Measurements from ENCODE around the gene GABARAPL1. TPM values are rescaled to one million over a fixed set of nuclear protein-coding genes. Genes with fewer than 3 reads are reported as not detected.
A peak's percentile ranks its signal among the peaks of the same experiment; 100 is the strongest.

Gene GABARAPL1
- total and polyA plus RNA-seq, 10 of the 15 experiments (the other 5 are each of a cell fraction or from before 2014, with no cell fraction given), result 0.42 to 3.7 (median 1.4) TPM

- ATAC-seq, result peak; percentile 95
- Histone ChIP-seq H3K79me2 (ENCODE audit: control insufficient read depth, insufficient read depth, low read length) (no peaks in the 10 kb centered on the region), H3K4me1 (ENCODE audit: control insufficient read depth, insufficient read depth, low read length) (peaks cover 10% of the 10 kb centered on the region), H4K20me1 (ENCODE audit: control insufficient read depth, insufficient read depth) (no peaks in the 10 kb centered on the region), H3K27ac (ENCODE audit: control insufficient read depth, insufficient read depth) (0 out of 2 replicates have a peak overlapping the region, but pooled peaks have one; percentile 1), H2AFZ (ENCODE audit: control insufficient read depth, low read depth, low read length) (no peak overlapping the region), H3K4me3 (no peak overlapping the region), H3K36me3 (ENCODE audit: control insufficient read depth in 2 of 2, insufficient read depth in 2 of 2, low read length in 1 of 2) (no peaks in the 10 kb centered on the region), H3K4me2 (ENCODE audit: control insufficient read depth, insufficient read depth) (peak overlapping the region; percentile 73), H3K9ac (ENCODE audit: control insufficient read depth, insufficient read depth, low read length) (no peak overlapping the region), H3K27me3 (replicated peaks in 1 of 2; ENCODE audit: control insufficient read depth in 2 of 2, insufficient read depth in 2 of 2, low read length in 1 of 2) (no peaks in the 10 kb centered on the region; a peak in 1 of 4 replicates), H3K9me3 (replicated peaks; ENCODE audit: control insufficient read depth, insufficient read depth, low read length) (no peaks in the 10 kb centered on the region)
- in situ Hi-C loops (cut with MboI), result no loop called here
- intact Hi-C loops (cut with micrococcal nuclease; ENCODE audit: unreplicated experiment), result loop anchor here (5.0 kb wide), 1 partner anchor 258 kb away; no protein-coding TSS in a partner anchor
- RAD21 ChIA-PET (ENCODE audit: unreplicated experiment), result interaction anchor here (1.4 kb wide), 1 partner anchor 123 kb away, joined by 7 read pairs; no protein-coding TSS in a partner anchor
- SMC1A ChIA-PET (ENCODE audit: uncharacterized antibody, unreplicated experiment), result interaction anchor here (0.6 to 1.7 kb wide), 5 partner anchors 42 to 272 kb away, joined by 3 to 4 read pairs (median 3); no protein-coding TSS in a partner anchor
- CTCF ChIA-PET, result interaction anchor here (1.1 to 2.2 kb wide), 2 partner anchors 8 to 79 kb away, joined by 3 to 9 read pairs; no protein-coding TSS in a partner anchor
- DNase-seq (ENCODE audit: low read depth, low spot score), result peak; percentile 58
- FAIRE-seq, result peak; percentile 86
- POLR2A ChIA-PET, result no interaction called here
- BruUV-seq (replicated peaks), result no TSS peak
- 6% methylated on average over 11 of the region's 11 CpGs for whole genome bisulfite sequencing (ENCODE audit: insufficient coverage, insufficient replicate concordance, low lambda C conversion rate, missing lambda C conversion rate)
- TF ChIP-seq MYB (IDR thresholded peaks at IDR 0.05; ENCODE audit: borderline replicate concordance, low read depth, low read length) (no peak), ATF7 (IDR thresholded peaks at IDR 0.05; ENCODE audit: low read depth) (no peak; the same call in 1 of the 2 replicates), SP1 (IDR thresholded peaks at IDR 0.05; ENCODE audit: low read depth, low read length) (no peak), NFIC (IDR thresholded peaks at IDR 0.05; ENCODE audit: low read depth, low read length) (peak; percentile 94), IRF4 (IDR thresholded peaks at IDR 0.05; ENCODE audit: low read depth, low read length) (peak; percentile 57; the same call in 1 of the 2 replicates), NR2F1 (conservative IDR thresholded peaks at IDR 0.05) (no peak; the same call in 1 of the 2 replicates), ASH2L (IDR thresholded peaks at IDR 0.05; ENCODE audit: borderline replicate concordance, low read depth) (no peak), ZNF217 (IDR thresholded peaks at IDR 0.05) (no peak), SMC3 (IDR thresholded peaks at IDR 0.05; ENCODE audit: borderline replicate concordance, low read length) (0 out of 2 replicates have a peak, but pooled peaks have one; percentile 14), IKZF2 (IDR thresholded peaks at IDR 0.05) (peak; percentile 32 to 64; a peak in 3 of 4 replicates), FOXM1 (IDR thresholded peaks at IDR 0.05; ENCODE audit: low read depth, low read length) (peak; percentile 88; the same call in 1 of the 2 replicates), ETV6 (conservative IDR thresholded peaks at IDR 0.05 in 1 of 2, IDR thresholded peaks at IDR 0.05 in 1 of 2; ENCODE audit: borderline replicate concordance in 1 of 2, low read depth in 1 of 2) (peak in 1 of 2 experiments; percentile 94; a peak in 2 of 4 replicates), MTA2 (IDR thresholded peaks at IDR 0.05; ENCODE audit: low read depth) (peak; percentile 55; the same call in 1 of the 2 replicates), RAD21 (IDR thresholded peaks at IDR 0.05; ENCODE audit: insufficient read depth, low read depth, low read length) (peak; percentile 31; the same call in 1 of the 2 replicates), POLR2AphosphoS2 (IDR thresholded peaks at IDR 0.05; ENCODE audit: low read depth, low read length) (no peak)
- TF ChIP-seq, protein P1, sequence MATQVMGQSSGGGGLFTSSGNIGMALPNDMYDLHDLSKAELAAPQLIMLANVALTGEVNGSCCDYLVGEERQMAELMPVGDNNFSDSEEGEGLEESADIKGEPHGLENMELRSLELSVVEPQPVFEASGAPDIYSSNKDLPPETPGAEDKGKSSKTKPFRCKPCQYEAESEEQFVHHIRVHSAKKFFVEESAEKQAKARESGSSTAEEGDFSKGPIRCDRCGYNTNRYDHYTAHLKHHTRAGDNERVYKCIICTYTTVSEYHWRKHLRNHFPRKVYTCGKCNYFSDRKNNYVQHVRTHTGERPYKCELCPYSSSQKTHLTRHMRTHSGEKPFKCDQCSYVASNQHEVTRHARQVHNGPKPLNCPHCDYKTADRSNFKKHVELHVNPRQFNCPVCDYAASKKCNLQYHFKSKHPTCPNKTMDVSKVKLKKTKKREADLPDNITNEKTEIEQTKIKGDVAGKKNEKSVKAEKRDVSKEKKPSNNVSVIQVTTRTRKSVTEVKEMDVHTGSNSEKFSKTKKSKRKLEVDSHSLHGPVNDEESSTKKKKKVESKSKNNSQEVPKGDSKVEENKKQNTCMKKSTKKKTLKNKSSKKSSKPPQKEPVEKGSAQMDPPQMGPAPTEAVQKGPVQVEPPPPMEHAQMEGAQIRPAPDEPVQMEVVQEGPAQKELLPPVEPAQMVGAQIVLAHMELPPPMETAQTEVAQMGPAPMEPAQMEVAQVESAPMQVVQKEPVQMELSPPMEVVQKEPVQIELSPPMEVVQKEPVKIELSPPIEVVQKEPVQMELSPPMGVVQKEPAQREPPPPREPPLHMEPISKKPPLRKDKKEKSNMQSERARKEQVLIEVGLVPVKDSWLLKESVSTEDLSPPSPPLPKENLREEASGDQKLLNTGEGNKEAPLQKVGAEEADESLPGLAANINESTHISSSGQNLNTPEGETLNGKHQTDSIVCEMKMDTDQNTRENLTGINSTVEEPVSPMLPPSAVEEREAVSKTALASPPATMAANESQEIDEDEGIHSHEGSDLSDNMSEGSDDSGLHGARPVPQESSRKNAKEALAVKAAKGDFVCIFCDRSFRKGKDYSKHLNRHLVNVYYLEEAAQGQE (IDR thresholded peaks at IDR 0.05; ENCODE audit: low read depth, low read length), result no peak
- TF ChIP-seq, protein P2, sequence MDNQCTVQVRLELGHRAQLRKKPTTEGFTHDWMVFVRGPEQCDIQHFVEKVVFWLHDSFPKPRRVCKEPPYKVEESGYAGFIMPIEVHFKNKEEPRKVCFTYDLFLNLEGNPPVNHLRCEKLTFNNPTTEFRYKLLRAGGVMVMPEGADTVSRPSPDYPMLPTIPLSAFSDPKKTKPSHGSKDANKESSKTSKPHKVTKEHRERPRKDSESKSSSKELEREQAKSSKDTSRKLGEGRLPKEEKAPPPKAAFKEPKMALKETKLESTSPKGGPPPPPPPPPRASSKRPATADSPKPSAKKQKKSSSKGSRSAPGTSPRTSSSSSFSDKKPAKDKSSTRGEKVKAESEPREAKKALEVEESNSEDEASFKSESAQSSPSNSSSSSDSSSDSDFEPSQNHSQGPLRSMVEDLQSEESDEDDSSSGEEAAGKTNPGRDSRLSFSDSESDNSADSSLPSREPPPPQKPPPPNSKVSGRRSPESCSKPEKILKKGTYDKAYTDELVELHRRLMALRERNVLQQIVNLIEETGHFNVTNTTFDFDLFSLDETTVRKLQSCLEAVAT (IDR thresholded peaks at IDR 0.05), result peak; percentile 81
Measured at GRCh38 chr12:10243818-10244520, 31.3 kb downstream of the GABARAPL1 start.

Measured in GM12878 (cell line).